CD4-positive, alpha-beta T cell treated with Interferon gamma for 1 hour (primary cell): ENCODE measurements around the gene DNAJB12.
A peak's percentile ranks its signal among the peaks of the same experiment; 100 is the strongest.
"Not testable (repeated sequence)": the region's sequence is repeated elsewhere in the genome, so short reads cannot be mapped to it uniquely, and the experiment has no call there.

Source experiments
- DNase-seq: peaks from one replicate; pipeline ENCODE4 v3.0.0-alpha.2; 2020

The DNAJB12 gene

GRCh38 chr10:72353028-72353964, 1.4 kb downstream of the DNAJB12 start:
- DNase-seq = no peak

GRCh38 chr10:72351479-72351878, 3.2 kb downstream of the DNAJB12 start:
- DNase-seq = no peak

GRCh38 chr10:72349438-72349837, 5.3 kb downstream of the DNAJB12 start:
- DNase-seq = no peak

- no peak for DNase-seq
Observed at GRCh38 chr10:72348282-72348681, 6.4 kb downstream of the DNAJB12 start.

GRCh38 chr10:72346117-72346516, 8.6 kb downstream of the DNAJB12 start:
- not testable (repeated sequence) for DNase-seq

GRCh38 chr10:72344932-72345331, 9.8 kb downstream of the DNAJB12 start:
- DNase-seq = no peak

GRCh38 chr10:72342911-72343310, 11.8 kb downstream of the DNAJB12 start:
- DNase-seq = no peak

GRCh38 chr10:72340510-72341261, 14.0 kb downstream of the DNAJB12 start:
- DNase-seq = peak; percentile 72

GRCh38 chr10:72338180-72338579, 16.5 kb downstream of the DNAJB12 start:
- no peak for DNase-seq

GRCh38 chr10:72337722-72338121, 17.0 kb downstream of the DNAJB12 start:
- no peak for DNase-seq

GRCh38 chr10:72337039-72337629, 17.6 kb downstream of the DNAJB12 start:
- DNase-seq = peak; percentile 54

- DNase-seq = no peak
Observed at GRCh38 chr10:72336259-72337038, 18.3 kb downstream of the DNAJB12 start.

GRCh38 chr10:72335394-72336258, 19.1 kb downstream of the DNAJB12 start:
- DNase-seq = peak; percentile 51

- peak; percentile 89 for DNase-seq
Observed at GRCh38 chr10:72334825-72335393, 19.8 kb downstream of the DNAJB12 start.

- no peak for DNase-seq
Observed at GRCh38 chr10:72334196-72334824, 20.4 kb downstream of the DNAJB12 start.

- DNase-seq = no peak
Observed at GRCh38 chr10:72333112-72334015, 21.4 kb downstream of the DNAJB12 start.

GRCh38 chr10:72332423-72333111, 22.2 kb downstream of the DNAJB12 start:
- no peak for DNase-seq

GRCh38 chr10:72331575-72332422, 22.9 kb downstream of the DNAJB12 start:
- DNase-seq = peak; percentile 97
